Measurements from ENCODE around the gene APOBEC3B.

DNA sequence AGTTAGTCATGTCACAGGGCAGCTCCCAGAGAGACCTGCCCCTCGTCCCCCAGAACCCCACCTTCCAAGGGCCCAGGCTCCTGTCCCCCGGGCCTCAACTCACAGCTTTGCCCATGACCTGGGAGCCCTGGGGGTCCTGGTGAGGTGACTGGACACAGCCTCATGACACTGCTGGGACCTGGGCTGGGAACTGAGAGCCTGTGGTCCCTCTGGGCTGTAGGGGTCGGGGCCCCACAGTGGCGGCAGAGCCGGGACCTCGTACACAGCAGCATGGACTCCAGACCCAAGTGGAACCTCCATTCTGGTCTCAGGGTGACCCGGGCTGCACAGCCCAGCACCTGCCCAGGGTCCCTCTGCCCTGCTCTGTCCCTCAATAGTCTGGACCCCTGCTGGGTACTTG is 17.8 kb upstream of the APOBEC3B start:
- TF ChIP-seq, protein P1, sequence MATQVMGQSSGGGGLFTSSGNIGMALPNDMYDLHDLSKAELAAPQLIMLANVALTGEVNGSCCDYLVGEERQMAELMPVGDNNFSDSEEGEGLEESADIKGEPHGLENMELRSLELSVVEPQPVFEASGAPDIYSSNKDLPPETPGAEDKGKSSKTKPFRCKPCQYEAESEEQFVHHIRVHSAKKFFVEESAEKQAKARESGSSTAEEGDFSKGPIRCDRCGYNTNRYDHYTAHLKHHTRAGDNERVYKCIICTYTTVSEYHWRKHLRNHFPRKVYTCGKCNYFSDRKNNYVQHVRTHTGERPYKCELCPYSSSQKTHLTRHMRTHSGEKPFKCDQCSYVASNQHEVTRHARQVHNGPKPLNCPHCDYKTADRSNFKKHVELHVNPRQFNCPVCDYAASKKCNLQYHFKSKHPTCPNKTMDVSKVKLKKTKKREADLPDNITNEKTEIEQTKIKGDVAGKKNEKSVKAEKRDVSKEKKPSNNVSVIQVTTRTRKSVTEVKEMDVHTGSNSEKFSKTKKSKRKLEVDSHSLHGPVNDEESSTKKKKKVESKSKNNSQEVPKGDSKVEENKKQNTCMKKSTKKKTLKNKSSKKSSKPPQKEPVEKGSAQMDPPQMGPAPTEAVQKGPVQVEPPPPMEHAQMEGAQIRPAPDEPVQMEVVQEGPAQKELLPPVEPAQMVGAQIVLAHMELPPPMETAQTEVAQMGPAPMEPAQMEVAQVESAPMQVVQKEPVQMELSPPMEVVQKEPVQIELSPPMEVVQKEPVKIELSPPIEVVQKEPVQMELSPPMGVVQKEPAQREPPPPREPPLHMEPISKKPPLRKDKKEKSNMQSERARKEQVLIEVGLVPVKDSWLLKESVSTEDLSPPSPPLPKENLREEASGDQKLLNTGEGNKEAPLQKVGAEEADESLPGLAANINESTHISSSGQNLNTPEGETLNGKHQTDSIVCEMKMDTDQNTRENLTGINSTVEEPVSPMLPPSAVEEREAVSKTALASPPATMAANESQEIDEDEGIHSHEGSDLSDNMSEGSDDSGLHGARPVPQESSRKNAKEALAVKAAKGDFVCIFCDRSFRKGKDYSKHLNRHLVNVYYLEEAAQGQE (IDR thresholded peaks at IDR 0.05; ENCODE audit: low read depth) = no peak
- TF ChIP-seq EP300 (IDR thresholded peaks at IDR 0.05; ENCODE audit: borderline replicate concordance) = no peak
- no peak for TF ChIP-seq CREB1 (IDR thresholded peaks at IDR 0.05; ENCODE audit: low read depth)

All from Ishikawa (cell line).